Right lobe of liver (tissue), 4 donors: ENCODE data around the gene TMEM74B.

Source experiments
- POLR2A ChIP-seq: fragments of 450-650 bp; IDR thresholded peaks from one replicate; pipeline ENCODE4 v1.6.1; 2017; ENCODE audit warnings: antibody characterized with exemption, mild to moderate bottlenecking
- TF ChIP-seq, protein P1 (sequence below), 4 donors: fragments of 200-600 bp in 3 of 4; fragments of 450-650 bp in 1 of 4; IDR thresholded peaks; one replicate each; pipeline versions ENCODE4 v1.5.1 to v1.8.0; 2016 to 2022; ENCODE audit warnings: antibody characterized with exemption in 4 of 4, mild to moderate bottlenecking in 2 of 4
- donor health status: DM: no; HTN: no; CAD: no.
- donor health status: DM: no; HTN: no; CAD: no.
- donor health status: DM: no; HTN: yes; CAD: no.

DNA sequence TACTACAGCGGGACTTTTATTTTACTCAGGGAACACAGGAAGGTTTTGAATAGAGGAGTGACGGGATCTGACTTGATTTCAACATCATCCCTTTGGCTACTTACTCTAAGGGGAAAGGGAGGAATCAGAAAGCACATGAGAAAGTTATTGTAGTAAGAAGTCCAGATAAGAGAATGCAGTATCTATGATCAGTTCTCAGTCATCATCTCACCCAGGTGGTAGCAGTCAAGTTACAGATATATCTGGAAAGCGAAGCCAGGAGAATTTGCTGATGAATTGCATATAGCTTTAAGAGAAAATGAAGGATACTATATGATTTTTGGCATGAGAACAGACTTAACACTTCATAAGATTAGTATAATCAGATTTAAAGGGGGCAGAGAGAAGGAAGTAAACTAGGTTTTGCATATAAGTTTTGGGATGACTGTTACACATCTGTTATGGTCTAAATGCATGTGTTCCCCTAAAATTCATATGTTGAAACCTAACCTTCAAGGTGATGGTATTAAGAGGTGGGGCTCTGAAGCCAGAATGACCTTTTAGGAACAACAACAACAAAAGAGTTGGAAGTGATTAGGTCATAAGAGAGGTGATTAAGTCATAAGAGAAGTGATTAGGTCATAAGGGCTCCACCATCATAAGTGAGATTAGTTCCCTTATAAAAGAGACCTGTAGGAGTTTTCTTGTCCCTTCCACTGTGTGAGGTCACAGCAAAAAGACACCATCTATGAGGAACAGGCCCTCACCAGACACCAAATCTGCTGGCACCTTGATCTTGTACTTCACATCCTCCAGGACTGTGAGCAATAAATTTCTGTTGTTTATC lies 47.7 kb upstream of the TMEM74B start:
- TF ChIP-seq, protein P1, sequence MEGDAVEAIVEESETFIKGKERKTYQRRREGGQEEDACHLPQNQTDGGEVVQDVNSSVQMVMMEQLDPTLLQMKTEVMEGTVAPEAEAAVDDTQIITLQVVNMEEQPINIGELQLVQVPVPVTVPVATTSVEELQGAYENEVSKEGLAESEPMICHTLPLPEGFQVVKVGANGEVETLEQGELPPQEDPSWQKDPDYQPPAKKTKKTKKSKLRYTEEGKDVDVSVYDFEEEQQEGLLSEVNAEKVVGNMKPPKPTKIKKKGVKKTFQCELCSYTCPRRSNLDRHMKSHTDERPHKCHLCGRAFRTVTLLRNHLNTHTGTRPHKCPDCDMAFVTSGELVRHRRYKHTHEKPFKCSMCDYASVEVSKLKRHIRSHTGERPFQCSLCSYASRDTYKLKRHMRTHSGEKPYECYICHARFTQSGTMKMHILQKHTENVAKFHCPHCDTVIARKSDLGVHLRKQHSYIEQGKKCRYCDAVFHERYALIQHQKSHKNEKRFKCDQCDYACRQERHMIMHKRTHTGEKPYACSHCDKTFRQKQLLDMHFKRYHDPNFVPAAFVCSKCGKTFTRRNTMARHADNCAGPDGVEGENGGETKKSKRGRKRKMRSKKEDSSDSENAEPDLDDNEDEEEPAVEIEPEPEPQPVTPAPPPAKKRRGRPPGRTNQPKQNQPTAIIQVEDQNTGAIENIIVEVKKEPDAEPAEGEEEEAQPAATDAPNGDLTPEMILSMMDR (IDR thresholded peaks at IDR 0.05), result no peak
- no peak for TF ChIP-seq POLR2A
